ENCODE data around the gene TEDC2.

The TEDC2 gene

GRCh38 chr16:2496223-2497115, 36.6 kb downstream of the TEDC2 start:
- no peak for DNase-seq (ENCODE audit: low spot score)

GRCh38 chr16:2497116-2497630, 37.3 kb downstream of the TEDC2 start:
- no peak for DNase-seq (ENCODE audit: low spot score)

- no peak for DNase-seq (ENCODE audit: low spot score)
These were observed 38.0 kb downstream of the TEDC2 start for GRCh38 chr16:2497695-2498484.

- DNase-seq (ENCODE audit: low spot score): no peak
These were observed 38.8 kb downstream of the TEDC2 start for GRCh38 chr16:2498531-2499253.

- DNase-seq (ENCODE audit: low spot score): no peak
These were observed 39.5 kb downstream of the TEDC2 start for GRCh38 chr16:2499454-2499853.

- no peak for DNase-seq (ENCODE audit: low spot score)
These were observed 40.1 kb downstream of the TEDC2 start for GRCh38 chr16:2499890-2500429.

- DNase-seq (ENCODE audit: low spot score): no peak
These were observed 40.6 kb downstream of the TEDC2 start for GRCh38 chr16:2500430-2500917.

GRCh38 chr16:2500918-2501750, 41.2 kb downstream of the TEDC2 start:
- peak; percentile 95 for DNase-seq (ENCODE audit: low spot score)

- DNase-seq (ENCODE audit: low spot score): no peak
These were observed 42.3 kb downstream of the TEDC2 start for GRCh38 chr16:2501946-2502895.

- no peak for DNase-seq (ENCODE audit: low spot score)
These were observed 45.8 kb downstream of the TEDC2 start for GRCh38 chr16:2505695-2506094.

GRCh38 chr16:2507052-2507659, 47.2 kb downstream of the TEDC2 start:
- no peak for DNase-seq (ENCODE audit: low spot score)

GRCh38 chr16:2507665-2508064, 47.8 kb downstream of the TEDC2 start:
- no peak for DNase-seq (ENCODE audit: low spot score)

GRCh38 chr16:2508722-2509400, 49.0 kb downstream of the TEDC2 start:
- no peak for DNase-seq (ENCODE audit: low spot score)

- DNase-seq (ENCODE audit: low spot score): no peak
These were observed 51.4 kb downstream of the TEDC2 start for GRCh38 chr16:2511128-2511800.

GRCh38 chr16:2511996-2512734, 52.3 kb downstream of the TEDC2 start:
- DNase-seq (ENCODE audit: low spot score): no peak

- DNase-seq (ENCODE audit: low spot score): no peak
These were observed 53.0 kb downstream of the TEDC2 start for GRCh38 chr16:2512735-2513404.

All from HuH-7 (cell line).